Urothelium cell line (cell line): ENCODE data around the gene DNAAF3.
"Not testable (repeated sequence)": the region's sequence is repeated elsewhere in the genome, so short reads cannot be mapped to it uniquely, and the experiment has no call there.

Experiments used
- DNase-seq: peaks from one replicate; pipeline ENCODE4 v3.0.0; 2011; ENCODE audit warnings: low spot score, mixed read lengths
- FAIRE-seq: peaks from 2 replicates; lab custom pipeline; 2011; peaks lifted over from hg19 to GRCh38; lab: Jason Lieb, UNC

The DNAAF3 gene

GRCh38 chr19:55176076-55176475 is 9.7 kb upstream of the DNAAF3 start:
- DNase-seq (no peak), FAIRE-seq (no peak)

GRCh38 chr19:55175117-55175867 is 8.9 kb upstream of the DNAAF3 start:
- no peak for DNase-seq
- no peak for FAIRE-seq

GRCh38 chr19:55174425-55175116 is 8.2 kb upstream of the DNAAF3 start:
- FAIRE-seq = no peak
- DNase-seq = no peak

GRCh38 chr19:55173714-55174409 is 7.4 kb upstream of the DNAAF3 start:
- FAIRE-seq (peak; percentile 75), DNase-seq (peak; percentile 90)

- FAIRE-seq (no peak), DNase-seq (no peak)
Observed at GRCh38 chr19:55173186-55173713, 6.8 kb upstream of the DNAAF3 start.

GRCh38 chr19:55172741-55173140 is 6.3 kb upstream of the DNAAF3 start:
- FAIRE-seq = no peak
- DNase-seq = no peak

GRCh38 chr19:55172318-55172717 is 5.9 kb upstream of the DNAAF3 start:
- not testable (repeated sequence) for DNase-seq, FAIRE-seq

GRCh38 chr19:55171440-55171839 is 5.0 kb upstream of the DNAAF3 start:
- no peak for FAIRE-seq
- no peak for DNase-seq

- DNase-seq = no peak
- no peak for FAIRE-seq
Observed at GRCh38 chr19:55169136-55169535, 2.7 kb upstream of the DNAAF3 start.

GRCh38 chr19:55165952-55166529 is 372 bp downstream of the DNAAF3 start:
- peak; percentile 86 for DNase-seq
- no peak for FAIRE-seq

GRCh38 chr19:55161571-55162322 is 4.7 kb downstream of the DNAAF3 start:
- no peak for DNase-seq
- FAIRE-seq = no peak

- DNase-seq (no peak), FAIRE-seq (no peak)
Observed at GRCh38 chr19:55160986-55161365, 5.4 kb downstream of the DNAAF3 start.

- FAIRE-seq = no peak
Observed at GRCh38 chr19:55160128-55160985, 6.1 kb downstream of the DNAAF3 start.

GRCh38 chr19:55158848-55159749 is 7.3 kb downstream of the DNAAF3 start:
- no peak for DNase-seq
- no peak for FAIRE-seq

More at GRCh38 chr19:55160128-55160985, 6.1 kb downstream of the DNAAF3 start:
- DNase-seq = peak; percentile 97

- FAIRE-seq = no peak
- no peak for DNase-seq
Observed at GRCh38 chr19:55158423-55158822, 8.0 kb downstream of the DNAAF3 start.

- FAIRE-seq (no peak), DNase-seq (no peak)
Observed at GRCh38 chr19:55157064-55157908, 9.1 kb downstream of the DNAAF3 start, which contains the start of gene TNNI3. Gene TNNI3 (minus strand): TSS chr19:55157732. CDS start chr19:55157589, 143 bp downstream.
